Hepatocyte (in vitro differentiated cells): ENCODE measurements around the gene NINJ1. TPM values are rescaled to one million over a fixed set of nuclear protein-coding genes. Genes with fewer than 3 reads are reported as not detected.

Experiments
- DNase-seq: peaks from one replicate; pipeline ENCODE4 v3.0.0-alpha.2; 2016; ENCODE audit warnings: low spot score
- H2AFZ ChIP-seq: fragments of 200-600 bp; sonication (generic); 2 replicates; pipeline ENCODE4 v1.6.0; 2016; ENCODE audit warnings: antibody characterized with exemption, mild to moderate bottlenecking
- H3K27ac ChIP-seq: fragments of 200-600 bp; sonication (generic); 2 replicates; pipeline ENCODE4 v1.5.1; 2016; ENCODE audit warnings: mild to moderate bottlenecking
- H3K27me3 ChIP-seq: fragments of 200-600 bp; sonication (generic); 2 replicates; pipeline ENCODE4 v1.6.1; 2016
- H3K36me3 ChIP-seq: fragments of 200-600 bp; sonication (generic); replicated peaks from 2 replicates; pipeline ENCODE4 v1.5.1; 2016; ENCODE audit warnings: low read depth; ENCODE audit not compliant: insufficient read depth
- H3K4me1 ChIP-seq: fragments of 200-600 bp; sonication (generic); 2 replicates; pipeline ENCODE4 v1.5.1; 2016; ENCODE audit warnings: mild to moderate bottlenecking, moderate library complexity; ENCODE audit not compliant: insufficient read depth
- H3K4me2 ChIP-seq: fragments of 200-600 bp; sonication (generic); 2 replicates; pipeline ENCODE4 v1.6.0; 2016
- H3K4me3 ChIP-seq: fragments of 200-600 bp; sonication (generic); 2 replicates; pipeline ENCODE4 v1.5.1; 2016; ENCODE audit warnings: mild to moderate bottlenecking
- H3K79me2 ChIP-seq: fragments of 200-600 bp; sonication (generic); 2 replicates; pipeline ENCODE4 v1.6.0; 2017; ENCODE audit warnings: mild to moderate bottlenecking
- H3K9me2 ChIP-seq: fragments of 200-600 bp; sonication (generic); replicated peaks from 2 replicates; pipeline ENCODE4 v1.6.0; 2017; ENCODE audit warnings: mild to moderate bottlenecking; ENCODE audit not compliant: insufficient read depth
- H3K9me3 ChIP-seq: fragments of 200-600 bp; sonication (generic); 2 replicates; pipeline ENCODE4 v1.5.1; 2016; ENCODE audit warnings: low read depth, mild to moderate bottlenecking
- H4K20me1 ChIP-seq: fragments of 200-600 bp; sonication (generic); 2 replicates; pipeline ENCODE4 v1.6.0; 2016; ENCODE audit warnings: mild to moderate bottlenecking; ENCODE audit not compliant: insufficient read depth, poor library complexity, severe bottlenecking
- EZH2 ChIP-seq: fragments of 200-600 bp; sonication (generic); IDR thresholded peaks from 2 replicates; pipeline ENCODE4 v1.6.1; 2016; ENCODE audit warnings: antibody characterized with exemption, mild to moderate bottlenecking, borderline replicate concordance
- EZH2phosphoT487 ChIP-seq: fragments of 200-600 bp; sonication (generic); IDR thresholded peaks from one replicate; pipeline ENCODE4 v1.6.1; 2018; ENCODE audit warnings: antibody characterized with exemption, mild to moderate bottlenecking, low read depth, moderate library complexity; ENCODE audit not compliant: unreplicated experiment, severe bottlenecking
- WGBS: methylation state at CpG from one replicate; pipeline ENCODE4 v1.1.6; 2016; ENCODE audit warnings: low lambda C conversion rate; ENCODE audit errors: missing lambda C conversion rate; 5-methylcytosine and 5-hydroxymethylcytosine counted together
- polyA plus RNA-seq: library from polyadenylated mRNA; unstranded; fragments of >200 nt; fragmentation: Nextera tagmentation; extraction: Ambion mirVana; gene quantifications from 2 replicates; pipeline ENCODE4 v1.2.1, GENCODE V29; 2016
- total RNA-seq: library from RNA; depleted of rRNA; stranded (reverse); fragments of >200 nt; gene quantifications from 2 replicates; pipeline ENCODE4 v1.2.3, GENCODE V29; 2014
- TF ChIP-seq, protein P1 (sequence below): fragments of 200-600 bp; sonication (generic); IDR thresholded peaks from 2 replicates; pipeline ENCODE4 v1.5.1; 2016; ENCODE audit warnings: antibody characterized with exemption, mild to moderate bottlenecking; ENCODE audit not compliant: poor library complexity

Gene NINJ1
- total and polyA plus RNA-seq, 2 experiments from 2014 or later = 55.4 to 135 TPM

DNA sequence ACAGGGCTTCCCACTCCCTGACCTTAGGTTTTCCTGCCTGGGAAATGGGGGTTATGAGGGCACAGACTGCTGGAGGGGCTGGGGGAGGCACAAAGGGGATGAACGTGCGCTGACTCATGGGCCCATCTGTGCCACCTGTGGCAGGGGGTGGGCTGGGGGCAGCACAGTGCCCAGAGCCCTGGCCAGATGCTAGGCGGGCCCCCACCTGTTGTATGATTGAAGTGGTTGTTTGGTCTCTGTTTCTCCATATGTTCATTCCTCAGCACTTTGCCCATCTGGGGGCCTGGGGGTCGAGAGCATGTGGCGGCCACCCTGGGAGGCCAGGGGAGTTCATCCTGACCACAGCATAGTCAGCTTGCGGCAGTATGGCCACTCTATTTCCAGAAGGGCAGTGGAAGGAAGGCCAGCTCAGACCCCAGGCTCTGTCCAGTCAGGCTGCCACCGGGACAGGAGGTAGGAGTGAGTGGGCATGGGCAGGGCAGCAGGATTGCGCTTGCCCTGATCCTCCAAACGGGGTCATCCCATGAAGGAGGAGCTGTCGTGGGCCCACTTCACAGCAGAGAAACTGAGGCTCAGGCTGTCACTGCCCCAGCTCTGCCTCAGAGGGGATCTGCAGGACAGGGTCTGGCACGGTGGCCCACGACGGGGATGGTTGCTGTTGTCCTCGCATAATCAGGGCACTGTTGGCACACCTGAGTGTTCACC, 841 bp upstream of the NINJ1 start:
- H3K4me1 ChIP-seq = peaks cover 28% of the 10 kb centered on the region
- H4K20me1 ChIP-seq = no peaks in the 10 kb centered on the region
- TF ChIP-seq, protein P1, sequence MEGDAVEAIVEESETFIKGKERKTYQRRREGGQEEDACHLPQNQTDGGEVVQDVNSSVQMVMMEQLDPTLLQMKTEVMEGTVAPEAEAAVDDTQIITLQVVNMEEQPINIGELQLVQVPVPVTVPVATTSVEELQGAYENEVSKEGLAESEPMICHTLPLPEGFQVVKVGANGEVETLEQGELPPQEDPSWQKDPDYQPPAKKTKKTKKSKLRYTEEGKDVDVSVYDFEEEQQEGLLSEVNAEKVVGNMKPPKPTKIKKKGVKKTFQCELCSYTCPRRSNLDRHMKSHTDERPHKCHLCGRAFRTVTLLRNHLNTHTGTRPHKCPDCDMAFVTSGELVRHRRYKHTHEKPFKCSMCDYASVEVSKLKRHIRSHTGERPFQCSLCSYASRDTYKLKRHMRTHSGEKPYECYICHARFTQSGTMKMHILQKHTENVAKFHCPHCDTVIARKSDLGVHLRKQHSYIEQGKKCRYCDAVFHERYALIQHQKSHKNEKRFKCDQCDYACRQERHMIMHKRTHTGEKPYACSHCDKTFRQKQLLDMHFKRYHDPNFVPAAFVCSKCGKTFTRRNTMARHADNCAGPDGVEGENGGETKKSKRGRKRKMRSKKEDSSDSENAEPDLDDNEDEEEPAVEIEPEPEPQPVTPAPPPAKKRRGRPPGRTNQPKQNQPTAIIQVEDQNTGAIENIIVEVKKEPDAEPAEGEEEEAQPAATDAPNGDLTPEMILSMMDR = no peak
- TF ChIP-seq EZH2phosphoT487 (no peak), EZH2 (no peak)
- peak overlapping the region; percentile 76 for H3K4me3 ChIP-seq
- H3K27me3 ChIP-seq = no peaks in the 10 kb centered on the region
- H3K36me3 ChIP-seq = no peaks in the 10 kb centered on the region
- H3K9me3 ChIP-seq = no peaks in the 10 kb centered on the region
- H3K79me2 ChIP-seq = peaks cover 32% of the 10 kb centered on the region
- H3K27ac ChIP-seq = peak overlapping the region; percentile 99
- peak overlapping the region; percentile 89 for H2AFZ ChIP-seq
- H3K9me2 ChIP-seq = no peaks in the 10 kb centered on the region
- DNase-seq = no peak
- 87% methylated on average over 14 of the region's 14 CpGs for WGBS
- H3K4me2 ChIP-seq = peak overlapping the region; percentile 94

DNA sequence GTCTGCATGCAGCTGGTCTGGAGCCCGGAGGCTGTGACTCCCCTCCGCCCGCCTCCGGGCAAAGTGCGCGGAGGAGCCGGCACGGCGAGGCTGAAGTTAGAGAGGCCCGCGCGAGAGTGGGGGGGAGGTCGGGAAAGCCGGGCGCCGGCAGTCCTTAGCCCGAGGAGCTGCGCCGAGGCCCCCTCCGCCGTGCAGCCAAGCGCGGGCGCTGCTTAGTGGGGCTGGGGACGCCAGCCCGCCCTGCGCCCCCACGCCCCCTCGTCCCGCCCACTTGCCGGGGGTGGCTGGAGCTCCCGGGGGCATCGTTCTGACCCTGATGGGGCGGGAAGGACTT, 403 bp downstream of the NINJ1 start:
- no peaks in the 10 kb centered on the region for H3K9me3 ChIP-seq
- peak overlapping the region; percentile 94 for H3K4me2 ChIP-seq
- peak overlapping the region; percentile 89 for H2AFZ ChIP-seq
- no peaks in the 10 kb centered on the region for H3K9me2 ChIP-seq
- peak overlapping the region; percentile 76 for H3K4me3 ChIP-seq
- H3K4me1 ChIP-seq = peaks cover 28% of the 10 kb centered on the region
- no peaks in the 10 kb centered on the region for H3K36me3 ChIP-seq
- TF ChIP-seq EZH2phosphoT487 (no peak), EZH2 (no peak)
- TF ChIP-seq, protein P1 = no peak
- H3K27ac ChIP-seq = peak overlapping the region; percentile 99
- H3K27me3 ChIP-seq = no peaks in the 10 kb centered on the region
- H3K79me2 ChIP-seq = peaks cover 44% of the 10 kb centered on the region
- peaks cover 6% of the 10 kb centered on the region for H4K20me1 ChIP-seq
- peak; percentile 94 for DNase-seq
- 0% methylated on average over 5 of the region's 34 CpGs for WGBS

DNA sequence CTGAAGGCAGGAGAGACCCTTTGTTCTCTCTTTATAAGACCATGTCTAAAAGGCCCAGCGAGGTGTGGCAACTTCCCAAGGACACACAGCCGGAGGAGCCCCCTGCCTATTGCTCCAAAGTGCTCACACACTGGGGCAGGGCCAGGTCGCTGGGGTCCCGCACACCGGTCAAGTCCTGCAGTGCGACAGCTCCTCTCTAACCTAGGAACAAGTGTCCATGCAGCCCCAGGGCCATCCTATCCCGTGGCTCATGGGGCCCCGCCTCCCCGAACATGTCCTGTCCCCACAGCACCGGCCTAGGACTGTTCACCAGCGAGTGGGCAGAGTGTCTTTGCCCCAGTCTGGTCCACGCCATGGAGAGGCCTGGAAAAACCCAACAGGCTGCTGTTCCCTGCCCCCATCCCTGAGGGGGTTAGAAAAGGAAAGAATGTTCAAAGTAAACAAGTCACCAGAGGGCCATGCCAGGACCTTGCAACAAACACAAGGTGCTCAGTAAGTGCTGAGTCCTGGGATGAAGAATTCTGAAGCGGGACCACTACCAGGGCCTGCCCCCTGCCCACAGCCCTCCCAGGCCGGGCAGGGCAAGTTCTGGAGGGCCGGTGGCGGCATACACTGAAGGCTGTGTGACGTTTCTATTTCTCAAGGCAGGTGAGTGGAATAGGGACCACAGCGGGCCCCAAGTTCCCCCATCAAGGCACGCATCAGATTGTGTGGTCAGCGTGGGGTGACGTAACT, 938 bp downstream of the NINJ1 start:
- WGBS = 25% methylated on average over 21 of the region's 21 CpGs
- H3K36me3 ChIP-seq = no peaks in the 10 kb centered on the region
- peak overlapping the region; percentile 99 for H3K27ac ChIP-seq
- TF ChIP-seq, protein P1 = no peak
- TF ChIP-seq EZH2phosphoT487 = no peak
- H3K27me3 ChIP-seq = no peaks in the 10 kb centered on the region
- H2AFZ ChIP-seq = peak overlapping the region; percentile 49
- peaks cover 28% of the 10 kb centered on the region for H3K4me1 ChIP-seq
- H3K4me3 ChIP-seq = peak overlapping the region; percentile 76
- H3K4me2 ChIP-seq = peak overlapping the region; percentile 94
- DNase-seq = peak; percentile 68
- H3K9me3 ChIP-seq = no peaks in the 10 kb centered on the region
- H3K79me2 ChIP-seq = peaks cover 49% of the 10 kb centered on the region
- H4K20me1 ChIP-seq = peaks cover 10% of the 10 kb centered on the region
- no peaks in the 10 kb centered on the region for H3K9me2 ChIP-seq
